ENCODE measurements around the gene SEMG1. TPM values are rescaled to one million over a fixed set of nuclear protein-coding genes. Genes with fewer than 3 reads are reported as not detected.

SEMG1 gene
- total RNA-seq, 4 donors from 2014 or later: not detected

DNA sequence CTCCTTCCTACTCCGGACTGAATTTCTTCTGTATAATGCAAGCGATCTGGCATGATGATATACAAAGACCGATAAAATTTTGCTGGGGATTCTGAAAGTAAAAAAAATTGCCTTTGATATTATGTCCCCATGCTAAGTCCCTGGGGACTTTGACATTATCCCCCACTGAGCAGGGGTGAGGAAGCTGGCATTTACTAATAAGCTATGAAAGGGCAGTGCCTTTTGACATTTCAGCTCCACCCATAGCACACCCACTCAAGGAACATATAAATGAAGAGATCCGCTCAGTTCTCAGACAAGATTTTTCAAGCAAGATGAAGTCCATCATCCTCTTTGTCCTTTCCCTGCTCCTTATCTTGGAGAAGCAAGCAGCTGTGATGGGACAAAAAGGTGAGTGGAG is 14.2 kb downstream of the SEMG1 start, which contains the start of gene SEMG2:
Gene SEMG2, plus strand, starts transcription at position 298 of the 400 bp plus-strand sequence. Its CDS starts 17 bp downstream, at position 315.
- Histone ChIP-seq H3K9me3 (no peaks in the 10 kb centered on the region), H3K4me3 (no peak within 1 kb of the TSS), H3K36me3 (no peaks in the 10 kb centered on the region), H3K4me1 (no peaks in the 10 kb centered on the region), H3K27ac (no peak within 1 kb of the TSS), H3K27me3 (no peaks in the 10 kb centered on the region)
- TF ChIP-seq, protein P1, sequence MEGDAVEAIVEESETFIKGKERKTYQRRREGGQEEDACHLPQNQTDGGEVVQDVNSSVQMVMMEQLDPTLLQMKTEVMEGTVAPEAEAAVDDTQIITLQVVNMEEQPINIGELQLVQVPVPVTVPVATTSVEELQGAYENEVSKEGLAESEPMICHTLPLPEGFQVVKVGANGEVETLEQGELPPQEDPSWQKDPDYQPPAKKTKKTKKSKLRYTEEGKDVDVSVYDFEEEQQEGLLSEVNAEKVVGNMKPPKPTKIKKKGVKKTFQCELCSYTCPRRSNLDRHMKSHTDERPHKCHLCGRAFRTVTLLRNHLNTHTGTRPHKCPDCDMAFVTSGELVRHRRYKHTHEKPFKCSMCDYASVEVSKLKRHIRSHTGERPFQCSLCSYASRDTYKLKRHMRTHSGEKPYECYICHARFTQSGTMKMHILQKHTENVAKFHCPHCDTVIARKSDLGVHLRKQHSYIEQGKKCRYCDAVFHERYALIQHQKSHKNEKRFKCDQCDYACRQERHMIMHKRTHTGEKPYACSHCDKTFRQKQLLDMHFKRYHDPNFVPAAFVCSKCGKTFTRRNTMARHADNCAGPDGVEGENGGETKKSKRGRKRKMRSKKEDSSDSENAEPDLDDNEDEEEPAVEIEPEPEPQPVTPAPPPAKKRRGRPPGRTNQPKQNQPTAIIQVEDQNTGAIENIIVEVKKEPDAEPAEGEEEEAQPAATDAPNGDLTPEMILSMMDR (IDR thresholded peaks at IDR 0.05): no peak
- no peak for TF ChIP-seq POLR2A (IDR thresholded peaks at IDR 0.05)
- intact Hi-C loops (cut with DNase I; ENCODE audit: low total_unique reads): no loop called here
- no peak for DNase-seq

DNA sequence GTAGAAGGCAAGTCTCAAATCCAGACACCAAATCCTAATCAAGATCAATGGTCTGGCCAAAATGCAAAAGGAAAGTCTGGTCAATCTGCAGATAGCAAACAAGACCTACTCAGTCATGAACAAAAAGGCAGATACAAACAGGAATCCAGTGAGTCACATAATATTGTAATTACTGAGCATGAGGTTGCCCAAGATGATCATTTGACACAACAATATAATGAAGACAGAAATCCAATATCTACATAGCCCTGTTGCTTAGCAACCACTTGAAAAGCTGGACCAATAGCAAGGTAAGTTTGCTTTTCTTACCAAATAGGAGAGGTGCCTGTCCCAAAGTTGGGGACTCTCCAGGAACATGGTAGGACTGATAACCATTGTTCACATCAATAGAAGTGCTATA is 16.3 kb downstream of the SEMG1 start:
- H3K27ac ChIP-seq: no peak overlapping the region
- TF ChIP-seq, protein P1 (IDR thresholded peaks at IDR 0.05): no peak
- TF ChIP-seq POLR2A (IDR thresholded peaks at IDR 0.05): no peak
- no peaks in the 10 kb centered on the region for H3K9me3 ChIP-seq
- no peak for DNase-seq
- no peaks in the 10 kb centered on the region for H3K4me1 ChIP-seq
- no peaks in the 10 kb centered on the region for H3K36me3 ChIP-seq
- H3K4me3 ChIP-seq: no peak overlapping the region
- intact Hi-C loops (cut with DNase I; ENCODE audit: low total_unique reads): no loop called here
- H3K27me3 ChIP-seq: no peaks in the 10 kb centered on the region

DNA sequence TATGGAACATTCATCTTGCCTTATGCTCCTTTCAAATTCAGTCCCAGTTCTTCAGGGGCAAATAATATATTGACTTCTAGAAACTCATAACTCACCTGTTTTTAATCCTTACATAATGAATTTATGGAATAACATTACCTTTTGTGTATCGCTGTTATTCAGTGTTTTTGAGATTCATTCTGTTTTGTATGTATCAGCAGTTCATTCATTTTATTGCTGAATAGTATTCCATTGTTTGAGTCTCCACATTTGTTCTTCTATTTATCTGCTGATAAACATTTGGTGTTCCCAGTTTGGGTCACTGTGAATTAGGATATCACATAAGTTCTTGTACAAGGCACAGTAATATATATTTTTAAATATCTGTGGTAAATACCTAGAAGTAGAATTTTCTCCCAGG is 19.5 kb downstream of the SEMG1 start:
- Histone ChIP-seq H3K9me3 (no peaks in the 10 kb centered on the region), H3K27me3 (no peaks in the 10 kb centered on the region), H3K4me3 (no peak overlapping the region), H3K36me3 (no peaks in the 10 kb centered on the region), H3K4me1 (no peaks in the 10 kb centered on the region), H3K27ac (no peak overlapping the region)
- TF ChIP-seq POLR2A (IDR thresholded peaks at IDR 0.05): no peak
- TF ChIP-seq, protein P1 (IDR thresholded peaks at IDR 0.05): no peak
- intact Hi-C loops (cut with DNase I; ENCODE audit: low total_unique reads): no loop called here
- no peak for DNase-seq

DNA sequence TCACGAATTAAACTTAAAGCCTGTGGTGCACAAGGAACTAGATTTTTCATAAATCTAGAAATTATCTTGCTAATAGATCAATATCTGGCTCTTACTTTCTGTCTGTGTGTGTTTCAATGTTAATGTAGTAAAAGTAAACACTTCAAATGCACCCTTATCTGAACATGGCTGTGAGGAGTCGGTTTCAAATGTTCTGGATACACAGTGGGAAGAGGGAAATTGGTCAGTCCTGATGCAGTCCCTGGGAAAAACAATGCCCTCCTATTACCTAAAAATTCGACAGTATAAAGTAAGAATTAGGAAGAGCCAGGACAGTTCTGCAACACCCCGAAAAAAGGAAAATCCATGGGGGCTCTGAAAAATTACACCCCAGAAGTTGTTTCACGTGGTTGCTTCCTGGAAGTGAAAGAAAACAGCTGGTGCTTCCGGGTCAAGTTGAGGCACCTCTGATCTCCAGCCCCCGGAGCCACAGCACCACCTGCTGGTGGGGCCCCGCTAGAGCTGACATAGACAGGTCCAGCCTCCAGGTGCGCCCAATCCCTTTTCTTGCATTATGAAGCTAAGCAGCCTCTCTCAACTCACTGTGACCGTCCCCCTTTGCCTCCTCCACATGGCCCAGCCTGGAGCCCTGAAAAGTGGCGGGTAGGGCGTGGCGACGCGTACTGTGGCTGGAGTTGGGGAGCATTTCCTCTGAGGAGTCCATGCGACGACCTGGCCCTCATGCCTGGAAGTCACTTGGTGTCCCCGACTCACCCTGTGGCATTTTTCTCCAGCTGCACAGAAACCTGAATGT is 22.6 kb downstream of the SEMG1 start:
- intact Hi-C loops (cut with DNase I; ENCODE audit: low total_unique reads): no loop called here
- Histone ChIP-seq H3K9me3 (peaks cover 0 to 4% of the 10 kb centered on the region in 2 donors), H3K4me3 (no peak overlapping the region), H3K36me3 (no peaks in the 10 kb centered on the region), H3K27ac (no peak overlapping the region), H3K4me1 (no peaks in the 10 kb centered on the region), H3K27me3 (no peaks in the 10 kb centered on the region)
- no peak for DNase-seq
- TF ChIP-seq, protein P1 (IDR thresholded peaks at IDR 0.05): no peak
- no peak for TF ChIP-seq POLR2A (IDR thresholded peaks at IDR 0.05)

DNA sequence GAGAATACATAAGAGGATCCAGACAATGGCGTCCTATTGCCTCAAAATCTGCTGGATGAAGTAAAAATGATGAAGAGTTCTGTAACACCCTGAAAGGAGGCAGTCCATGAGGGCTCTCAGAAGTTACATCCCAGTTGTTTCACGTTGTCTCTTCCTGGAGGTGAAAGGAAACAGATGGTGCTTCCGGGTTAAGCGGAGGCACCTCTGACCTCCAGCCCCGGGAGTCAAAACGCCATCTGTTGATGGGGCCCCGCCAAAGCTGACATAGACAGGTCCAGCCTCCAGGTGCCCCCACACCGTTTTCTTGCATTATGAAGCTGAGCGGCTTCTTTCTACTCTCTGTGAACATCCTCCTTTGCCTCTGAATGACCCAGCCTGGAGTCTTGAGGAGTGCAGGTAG is 23.8 kb downstream of the SEMG1 start:
- no peaks in the 10 kb centered on the region for H3K4me1 ChIP-seq
- no peaks in the 10 kb centered on the region for H3K27me3 ChIP-seq
- no peak for DNase-seq
- H3K4me3 ChIP-seq: no peak overlapping the region
- TF ChIP-seq, protein P1 (IDR thresholded peaks at IDR 0.05): no peak
- no peak for TF ChIP-seq POLR2A (IDR thresholded peaks at IDR 0.05)
- H3K9me3 ChIP-seq: peaks cover 0 to 9% of the 10 kb centered on the region in 2 donors
- H3K36me3 ChIP-seq: no peaks in the 10 kb centered on the region
- intact Hi-C loops (cut with DNase I; ENCODE audit: low total_unique reads): no loop called here
- no peak overlapping the region for H3K27ac ChIP-seq
